Measurements from ENCODE around the gene RAP2C.
A peak's percentile ranks its signal among the peaks of the same experiment; 100 is the strongest.

The RAP2C gene

DNA sequence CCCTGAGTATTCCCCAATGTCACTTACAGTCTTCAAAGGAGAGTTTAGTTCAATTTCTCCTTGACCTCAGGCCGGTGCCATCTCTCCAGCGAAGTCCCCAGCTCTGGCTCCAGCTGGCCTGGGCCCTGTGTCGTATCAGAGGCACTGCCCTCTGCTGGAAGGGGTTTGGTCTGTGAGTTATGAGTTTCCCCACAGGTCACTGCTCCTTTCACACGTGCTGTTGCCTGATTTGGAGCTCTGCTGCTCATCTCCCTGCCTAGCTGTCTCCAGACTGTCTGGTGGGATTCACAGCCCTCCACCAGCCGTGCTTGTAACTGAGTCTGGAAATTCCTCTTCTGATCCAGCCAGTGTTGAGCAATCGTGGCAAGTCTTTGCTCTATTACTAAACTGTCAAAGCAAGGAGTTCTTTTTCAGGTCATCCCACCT, at the start of gene RAP2C:
TSS of gene RAP2C (minus strand) at position 105 of the 426 bp plus-strand sequence. CDS start 2,179 bp downstream, outside the sequence.
- peaks cover 12% of the 10 kb centered on the region; the same call in 1 of the 2 replicates for H3K4me1 ChIP-seq (ENCODE audit: insufficient read depth, low read length)

GRCh38 chrX:132267392-132267791, 48.1 kb upstream of the RAP2C start:
- Histone ChIP-seq H3K9me3 (ENCODE audit: control insufficient read depth, insufficient read depth, low read length) (no peaks in the 10 kb centered on the region), H3K36me3 (ENCODE audit: insufficient read depth, low read length) (no peaks in the 10 kb centered on the region), H3K4me1 (ENCODE audit: insufficient read depth, low read length) (no peaks in the 10 kb centered on the region), H3K9ac (ENCODE audit: low read depth, low read length) (no peak overlapping the region)

More for the DNA sequence above, at the start of gene RAP2C:
- Histone ChIP-seq H3K9ac (ENCODE audit: low read depth, low read length) (peak within 1 kb of the TSS; percentile 84), H3K36me3 (ENCODE audit: insufficient read depth, low read length) (no peaks in the 10 kb centered on the region), H3K9me3 (ENCODE audit: control insufficient read depth, insufficient read depth, low read length) (no peaks in the 10 kb centered on the region)

- Histone ChIP-seq H3K36me3 (ENCODE audit: insufficient read depth, low read length) (no peaks in the 10 kb centered on the region), H3K9ac (ENCODE audit: low read depth, low read length) (no peak overlapping the region), H3K9me3 (ENCODE audit: control insufficient read depth, insufficient read depth, low read length) (no peaks in the 10 kb centered on the region), H3K4me1 (ENCODE audit: insufficient read depth, low read length) (no peaks in the 10 kb centered on the region)
Measured at GRCh38 chrX:132266583-132267355, 47.5 kb upstream of the RAP2C start.

- Histone ChIP-seq H3K9ac (ENCODE audit: low read depth, low read length) (no peak overlapping the region), H3K9me3 (ENCODE audit: control insufficient read depth, insufficient read depth, low read length) (no peaks in the 10 kb centered on the region), H3K4me1 (ENCODE audit: insufficient read depth, low read length) (no peaks in the 10 kb centered on the region), H3K36me3 (ENCODE audit: insufficient read depth, low read length) (no peaks in the 10 kb centered on the region)
Measured at GRCh38 chrX:132263127-132263526, 43.9 kb upstream of the RAP2C start.

DNA sequence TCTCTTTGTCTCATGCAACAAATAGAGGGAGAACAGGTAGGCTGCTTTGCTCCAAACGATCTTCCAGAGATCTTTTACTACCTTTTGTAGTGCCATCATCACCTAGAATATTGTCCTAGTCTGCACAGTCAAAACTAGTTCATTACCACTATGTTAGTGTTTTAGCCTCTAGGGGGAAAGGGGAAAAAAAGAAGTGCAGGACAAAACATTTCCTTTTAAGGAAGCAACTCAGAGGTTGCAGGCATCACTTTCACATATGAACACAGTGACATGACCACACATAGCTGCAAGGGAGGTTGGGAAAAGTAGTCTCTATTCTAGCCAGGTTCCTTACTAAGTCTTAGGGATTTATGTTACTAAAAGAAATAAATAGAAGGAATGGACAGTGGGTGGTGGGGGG, 39.3 kb upstream of the RAP2C start:
- H3K36me3 ChIP-seq (ENCODE audit: insufficient read depth, low read length) = no peaks in the 10 kb centered on the region
- no peaks in the 10 kb centered on the region for H3K9me3 ChIP-seq (ENCODE audit: control insufficient read depth, insufficient read depth, low read length)
- no peaks in the 10 kb centered on the region for H3K4me1 ChIP-seq (ENCODE audit: insufficient read depth, low read length)
- H3K9ac ChIP-seq (ENCODE audit: low read depth, low read length) = no peak overlapping the region

DNA sequence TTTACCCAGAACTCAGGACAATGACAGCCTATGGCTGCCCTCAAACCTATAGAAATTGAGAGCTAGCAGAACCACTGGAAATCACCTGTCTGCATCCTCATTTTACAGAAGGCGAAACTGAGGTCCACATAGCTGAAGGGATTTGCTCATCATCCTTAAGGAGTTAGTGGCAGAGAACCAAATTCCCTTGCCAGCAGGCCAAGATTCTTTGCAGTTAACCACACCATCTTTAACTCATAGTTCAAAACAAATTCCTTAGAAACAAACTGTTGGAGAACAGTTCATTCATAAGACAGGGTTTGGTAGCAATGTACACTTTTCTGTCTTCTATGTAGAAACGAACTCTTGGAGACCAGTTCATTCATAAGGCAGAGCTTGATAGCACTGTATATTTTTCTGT, 37.9 kb upstream of the RAP2C start:
- H3K36me3 ChIP-seq (ENCODE audit: insufficient read depth, low read length) = no peaks in the 10 kb centered on the region
- H3K4me1 ChIP-seq (ENCODE audit: insufficient read depth, low read length) = no peaks in the 10 kb centered on the region
- H3K9me3 ChIP-seq (ENCODE audit: control insufficient read depth, insufficient read depth, low read length) = no peaks in the 10 kb centered on the region
- H3K9ac ChIP-seq (ENCODE audit: low read depth, low read length) = no peak overlapping the region

DNA sequence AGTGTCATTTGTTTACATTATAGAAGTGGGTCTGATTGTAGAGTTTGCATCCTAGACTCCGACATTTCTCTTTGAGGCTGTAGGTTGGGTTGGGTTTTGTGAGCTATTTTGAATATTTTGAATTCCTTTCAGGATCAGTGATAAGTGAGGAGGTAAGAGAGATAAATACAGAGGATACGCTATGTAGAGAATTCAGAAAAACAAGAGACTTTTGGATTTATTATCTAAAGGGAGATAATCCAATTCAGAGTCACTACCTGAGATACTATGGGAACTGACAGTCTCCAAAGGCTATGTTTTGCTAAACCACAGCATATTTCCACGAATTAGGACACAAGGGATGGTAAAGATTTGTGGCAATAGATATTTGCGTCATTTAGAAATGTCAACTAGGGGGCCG, 16.9 kb upstream of the RAP2C start:
- Histone ChIP-seq H3K9me3 (ENCODE audit: control insufficient read depth, insufficient read depth, low read length) (no peaks in the 10 kb centered on the region), H3K4me1 (ENCODE audit: insufficient read depth, low read length) (0 out of 2 replicates have a peak, but pooled peaks cover 1% of the 10 kb centered on the region), H3K9ac (ENCODE audit: low read depth, low read length) (no peak overlapping the region), H3K36me3 (ENCODE audit: insufficient read depth, low read length) (no peaks in the 10 kb centered on the region)

GRCh38 chrX:132235488-132235887, 16.2 kb upstream of the RAP2C start:
- Histone ChIP-seq H3K9ac (ENCODE audit: low read depth, low read length) (no peak overlapping the region), H3K4me1 (ENCODE audit: insufficient read depth, low read length) (0 out of 2 replicates have a peak, but pooled peaks cover 2% of the 10 kb centered on the region), H3K9me3 (ENCODE audit: control insufficient read depth, insufficient read depth, low read length) (no peaks in the 10 kb centered on the region), H3K36me3 (ENCODE audit: insufficient read depth, low read length) (no peaks in the 10 kb centered on the region)

- Histone ChIP-seq H3K9me3 (ENCODE audit: control insufficient read depth, insufficient read depth, low read length) (no peaks in the 10 kb centered on the region), H3K36me3 (ENCODE audit: insufficient read depth, low read length) (no peaks in the 10 kb centered on the region), H3K9ac (ENCODE audit: low read depth, low read length) (no peak overlapping the region), H3K4me1 (ENCODE audit: insufficient read depth, low read length) (0 out of 2 replicates have a peak, but pooled peaks cover 2% of the 10 kb centered on the region)
Measured at GRCh38 chrX:132231587-132231986, 12.3 kb upstream of the RAP2C start.

- H3K9me3 ChIP-seq (ENCODE audit: control insufficient read depth, insufficient read depth, low read length) = no peaks in the 10 kb centered on the region
- peaks cover 7% of the 10 kb centered on the region; the same call in 1 of the 2 replicates for H3K4me1 ChIP-seq (ENCODE audit: insufficient read depth, low read length)
- no peaks in the 10 kb centered on the region for H3K36me3 ChIP-seq (ENCODE audit: insufficient read depth, low read length)
- no peak overlapping the region for H3K9ac ChIP-seq (ENCODE audit: low read depth, low read length)
Measured at GRCh38 chrX:132227383-132228112, 8.3 kb upstream of the RAP2C start.

GRCh38 chrX:132226169-132226568, 6.9 kb upstream of the RAP2C start:
- no peaks in the 10 kb centered on the region for H3K36me3 ChIP-seq (ENCODE audit: insufficient read depth, low read length)
- no peaks in the 10 kb centered on the region for H3K9me3 ChIP-seq (ENCODE audit: control insufficient read depth, insufficient read depth, low read length)
- H3K4me1 ChIP-seq (ENCODE audit: insufficient read depth, low read length) = peaks cover 7% of the 10 kb centered on the region; the same call in 1 of the 2 replicates
- H3K9ac ChIP-seq (ENCODE audit: low read depth, low read length) = no peak overlapping the region

- peaks cover 2% of the 10 kb centered on the region; the same call in 1 of the 2 replicates for H3K36me3 ChIP-seq (ENCODE audit: insufficient read depth, low read length)
- peak overlapping the region; percentile 84 for H3K9ac ChIP-seq (ENCODE audit: low read depth, low read length)
- 0 out of 2 replicates have a peak, but pooled peaks cover 7% of the 10 kb centered on the region for H3K4me1 ChIP-seq (ENCODE audit: insufficient read depth, low read length)
- no peaks in the 10 kb centered on the region for H3K9me3 ChIP-seq (ENCODE audit: control insufficient read depth, insufficient read depth, low read length)
Measured at GRCh38 chrX:132218100-132218812, 991 bp downstream of the RAP2C start.

DNA sequence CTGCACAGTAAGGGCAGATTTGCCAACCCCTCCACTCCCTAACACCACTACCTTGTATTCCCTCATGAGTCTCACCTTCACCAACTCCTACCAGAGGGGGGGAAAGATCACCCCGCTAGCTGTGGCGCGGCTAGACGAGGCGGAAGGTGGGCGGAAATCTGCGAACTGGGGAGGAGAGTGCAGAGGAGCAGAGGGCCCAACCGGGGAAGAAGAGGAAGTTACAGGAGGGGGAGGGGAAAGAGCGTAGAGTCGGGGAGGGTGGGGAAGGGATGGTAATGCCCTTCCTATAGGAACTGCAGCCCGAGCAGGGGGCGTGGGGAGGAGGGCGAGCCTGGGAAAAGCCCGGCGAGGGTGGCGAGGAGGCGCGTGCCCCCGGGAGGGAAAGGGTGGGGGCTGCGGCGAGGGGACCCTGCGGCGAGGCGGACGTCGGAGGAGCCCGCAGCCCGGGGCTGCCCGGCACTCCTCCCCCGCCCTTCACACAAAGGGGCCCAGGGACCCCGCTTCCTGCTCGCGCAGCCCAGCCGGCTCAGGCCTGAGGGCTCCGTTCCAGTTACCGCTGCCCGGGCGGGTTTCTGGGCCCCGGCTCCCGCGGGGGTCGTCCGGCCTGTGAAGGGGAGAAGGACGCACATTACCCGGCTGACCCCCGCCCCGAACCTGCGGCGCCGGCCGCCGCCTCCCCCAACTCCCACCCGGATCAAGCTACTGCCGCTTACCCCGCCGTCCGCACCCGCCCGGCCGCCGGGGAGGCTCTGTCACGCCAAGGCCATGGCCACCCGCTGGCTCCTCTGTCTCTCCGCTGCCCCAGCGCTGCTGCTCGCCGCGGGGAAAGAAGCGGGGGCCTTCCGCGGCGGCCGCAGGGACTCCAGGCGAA, 1.8 kb downstream of the RAP2C start:
- Histone ChIP-seq H3K9ac (ENCODE audit: low read depth, low read length) (peak overlapping the region; percentile 92), H3K9me3 (ENCODE audit: control insufficient read depth, insufficient read depth, low read length) (no peaks in the 10 kb centered on the region), H3K36me3 (ENCODE audit: insufficient read depth, low read length) (peaks cover 2% of the 10 kb centered on the region; the same call in 1 of the 2 replicates), H3K4me1 (ENCODE audit: insufficient read depth, low read length) (0 out of 2 replicates have a peak, but pooled peaks cover 7% of the 10 kb centered on the region)

Measured in ES-I3 (cell line).